Measurements from ENCODE around the gene C20orf204. TPM values are rescaled to one million over a fixed set of nuclear protein-coding genes. Genes with fewer than 3 reads are reported as not detected.

C20orf204 gene
- total and polyA plus RNA-seq, 9 of the 15 experiments (the other 6 are each of a cell fraction or from before 2014, with no cell fraction given): 0.11 to 1.1 (median 0.36) TPM; not detected in 2

DNA sequence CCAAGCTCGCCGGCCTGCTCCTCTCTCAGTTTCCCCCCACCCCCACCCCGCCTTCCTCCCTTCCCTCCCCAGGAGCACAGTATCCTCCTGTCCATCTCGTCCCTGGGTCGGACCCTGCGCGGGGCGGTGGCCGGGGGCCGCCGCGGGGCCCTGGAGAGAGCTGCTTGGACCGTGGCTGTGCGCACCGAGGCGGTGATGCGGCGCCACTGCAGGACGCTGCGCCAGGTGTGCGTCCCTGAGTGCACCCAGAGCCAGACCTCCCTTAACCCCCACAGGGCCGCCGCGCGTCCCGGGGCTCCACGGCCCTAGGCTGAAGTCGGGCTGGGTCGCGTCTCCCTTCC is 2.2 kb downstream of the C20orf204 start:
- Histone ChIP-seq H3K4me2 (ENCODE audit: insufficient read depth, low read length) (peak overlapping the region; percentile 74), H3K27ac (ENCODE audit: extremely low read depth, low read depth, low read length) (no peak overlapping the region), H3K79me2 (ENCODE audit: control insufficient read depth, insufficient read depth, low read length) (no peaks in the 10 kb centered on the region; the same call in 2 of the 3 replicates), H4K20me1 (replicated peaks; ENCODE audit: control insufficient read depth, insufficient read depth, low read length) (no peaks in the 10 kb centered on the region), H3K9me1 (ENCODE audit: control insufficient read depth, insufficient read depth, low read length) (peaks cover 3% of the 10 kb centered on the region), H3K36me3 (ENCODE audit: control insufficient read depth, insufficient read depth, low read length) (peaks cover 20% of the 10 kb centered on the region; the same call in 2 of the 3 replicates), H3K9ac (ENCODE audit: insufficient read depth in 1 of 2, low read depth in 2 of 2, low read length in 2 of 2) (peak overlapping the region; percentile 69 to 92; a peak in 3 of 4 replicates), H3K9me3 (replicated peaks; ENCODE audit: control insufficient read depth, insufficient read depth, low read depth, low read length) (no peaks in the 10 kb centered on the region), H2AFZ (ENCODE audit: low read depth, low read length) (peak overlapping the region; percentile 96), H3K4me1 (replicated peaks in 1 of 2; ENCODE audit: control insufficient read depth in 2 of 2, insufficient read depth in 2 of 2, low read length in 2 of 2) (peaks cover 33 to 85% of the 10 kb centered on the region in 2 experiments), H3K27me3 (ENCODE audit: control insufficient read depth in 2 of 2, insufficient read depth in 2 of 2, low read length in 2 of 2) (no peaks in the 10 kb centered on the region), H3K4me3 (peak overlapping the region; percentile 51)
- no TSS peak for BruUV-seq (replicated peaks)
- intact Hi-C loops (cut with micrococcal nuclease) (loop anchor here (2.0 to 5.0 kb wide), 3 partner anchors 17 to 501 kb away; partner anchors contain the start of gene PTK6), in situ Hi-C loops (cut with MboI) (no loop called here)
- TF ChIP-seq GTF2E2 (tag; IDR thresholded peaks at IDR 0.05) (peak; percentile 10; the same call in 1 of the 2 replicates), ZNF124 (CRISPR knock-in tag; IDR thresholded peaks at IDR 0.05) (0 out of 2 replicates have a peak, but pooled peaks have one; percentile 41), ZFP36 (IDR thresholded peaks at IDR 0.05; ENCODE audit: low read depth, low read length, partially characterized antibody) (no peak), NR3C1 (CRISPR knock-in tag; IDR thresholded peaks at IDR 0.05) (0 out of 2 replicates have a peak, but pooled peaks have one; percentile 15), CBFA2T3 (IDR thresholded peaks at IDR 0.05) (no peak)
- TF ChIP-seq, protein P1, sequence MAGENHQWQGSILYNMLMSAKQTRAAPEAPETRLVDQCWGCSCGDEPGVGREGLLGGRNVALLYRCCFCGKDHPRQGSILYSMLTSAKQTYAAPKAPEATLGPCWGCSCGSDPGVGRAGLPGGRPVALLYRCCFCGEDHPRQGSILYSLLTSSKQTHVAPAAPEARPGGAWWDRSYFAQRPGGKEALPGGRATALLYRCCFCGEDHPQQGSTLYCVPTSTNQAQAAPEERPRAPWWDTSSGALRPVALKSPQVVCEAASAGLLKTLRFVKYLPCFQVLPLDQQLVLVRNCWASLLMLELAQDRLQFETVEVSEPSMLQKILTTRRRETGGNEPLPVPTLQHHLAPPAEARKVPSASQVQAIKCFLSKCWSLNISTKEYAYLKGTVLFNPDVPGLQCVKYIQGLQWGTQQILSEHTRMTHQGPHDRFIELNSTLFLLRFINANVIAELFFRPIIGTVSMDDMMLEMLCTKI (IDR thresholded peaks at IDR 0.05; ENCODE audit: partially characterized antibody): no peak
- ATAC-seq (peak; percentile 52), DNase-seq (ENCODE audit: extremely low read depth in 1 of 4, low spot score in 3 of 4) (peak in 1 of 4 experiments; percentile 44), FAIRE-seq (no peak)
- ChIA-PET CTCF (ENCODE audit: low intra/inter-chr PET ratio) (interaction anchor here (1.3 to 2.1 kb wide), 3 partner anchors 19 to 82 kb away, joined by 3 to 16 read pairs (median 9); partner anchors contain the start of gene PRPF6), POLR2A (interaction anchor here (0.7 to 2.0 kb wide), 6 partner anchors 8 to 157 kb away, joined by 3 to 14 read pairs (median 4); partner anchors contain the start of gene TCEA2)
- 7% methylated on average over 14 of the region's 30 CpGs for WGBS (ENCODE audit: insufficient coverage, low coverage, missing lambda C conversion rate)
